HL-60 (cell line): Measurements from ENCODE around the gene ANO7.

Source experiments
- DNase-seq, 2 experiments: peaks; one replicate each; pipeline ENCODE4 v3.0.0-alpha.2; 2010 to 2020; ENCODE audit warnings: low read depth in 1 of 2, low spot score in 1 of 2
- H3K27ac ChIP-seq: fragments of 250-450 bp; sonication (Bioruptor Pico); replicated peaks from 2 replicates; pipeline ENCODE4 v1.5.1; 2020; ENCODE audit warnings: mild to moderate bottlenecking, moderate library complexity
- H3K27me3 ChIP-seq: fragments of 250-450 bp; sonication (Bioruptor Pico); 2 replicates; pipeline ENCODE4 v1.5.1; 2021; ENCODE audit warnings: mild to moderate bottlenecking, moderate library complexity; ENCODE audit not compliant: insufficient read depth, poor library complexity, severe bottlenecking
- H3K4me3 ChIP-seq: replicated peaks from 2 replicates; pipeline ENCODE4 v1.5.1; 2011; ENCODE audit warnings: mild to moderate bottlenecking, control low read depth, low read length; ENCODE audit not compliant: insufficient read depth
- CTCF ChIP-seq: IDR thresholded peaks from one replicate; pipeline ENCODE4 v1.5.1; 2011; ENCODE audit warnings: low read length, control low read depth, inconsistent platforms; ENCODE audit not compliant: insufficient read depth
- GABPA ChIP-seq: IDR thresholded peaks from 2 replicates; pipeline ENCODE4 v1.6.1; 2012; ENCODE audit warnings: low read depth
- POLR2AphosphoS5 ChIP-seq: IDR thresholded peaks from 2 replicates; pipeline ENCODE4 v1.6.1; 2012; ENCODE audit warnings: low read depth
- REST ChIP-seq: IDR thresholded peaks from 2 replicates; pipeline ENCODE4 v1.6.1; 2012; ENCODE audit warnings: low read depth; ENCODE audit not compliant: insufficient replicate concordance
- SPI1 ChIP-seq: IDR thresholded peaks from 2 replicates; pipeline ENCODE4 v1.6.1; 2012; ENCODE audit warnings: low read depth, mild to moderate bottlenecking, borderline replicate concordance

ANO7 gene

GRCh38 chr2:241255542-241256167, 67.2 kb downstream of the ANO7 start:
- no peak for TF ChIP-seq SPI1
- TF ChIP-seq CTCF = no peak
- no peak for TF ChIP-seq GABPA
- TF ChIP-seq POLR2AphosphoS5 = no peak
- TF ChIP-seq REST = no peak
- Histone ChIP-seq H3K4me3 (no peak overlapping the region), H3K27ac (no peak overlapping the region), H3K27me3 (no peaks in the 10 kb centered on the region)
- no peak for DNase-seq

GRCh38 chr2:241256168-241256545, 67.7 kb downstream of the ANO7 start:
- Histone ChIP-seq H3K27me3 (no peaks in the 10 kb centered on the region), H3K27ac (no peak overlapping the region), H3K4me3 (no peak overlapping the region)
- no peak for DNase-seq
- TF ChIP-seq SPI1 (no peak), REST (no peak), POLR2AphosphoS5 (no peak), CTCF (no peak)

- no peak for DNase-seq
- no peak overlapping the region for H3K4me3 ChIP-seq
- H3K27ac ChIP-seq = no peak overlapping the region
- TF ChIP-seq REST (no peak), POLR2AphosphoS5 (no peak), CTCF (no peak), GABPA (no peak), SPI1 (no peak)
- no peaks in the 10 kb centered on the region for H3K27me3 ChIP-seq
Observed at GRCh38 chr2:241257419-241258032, 69.0 kb downstream of the ANO7 start.
